ENCODE data around the gene NAA25. TPM values are rescaled to one million over a fixed set of nuclear protein-coding genes. Genes with fewer than 3 reads are reported as not detected.

The NAA25 gene
- 50.1 and 51.7 TPM in 2 replicates for total RNA-seq

DNA sequence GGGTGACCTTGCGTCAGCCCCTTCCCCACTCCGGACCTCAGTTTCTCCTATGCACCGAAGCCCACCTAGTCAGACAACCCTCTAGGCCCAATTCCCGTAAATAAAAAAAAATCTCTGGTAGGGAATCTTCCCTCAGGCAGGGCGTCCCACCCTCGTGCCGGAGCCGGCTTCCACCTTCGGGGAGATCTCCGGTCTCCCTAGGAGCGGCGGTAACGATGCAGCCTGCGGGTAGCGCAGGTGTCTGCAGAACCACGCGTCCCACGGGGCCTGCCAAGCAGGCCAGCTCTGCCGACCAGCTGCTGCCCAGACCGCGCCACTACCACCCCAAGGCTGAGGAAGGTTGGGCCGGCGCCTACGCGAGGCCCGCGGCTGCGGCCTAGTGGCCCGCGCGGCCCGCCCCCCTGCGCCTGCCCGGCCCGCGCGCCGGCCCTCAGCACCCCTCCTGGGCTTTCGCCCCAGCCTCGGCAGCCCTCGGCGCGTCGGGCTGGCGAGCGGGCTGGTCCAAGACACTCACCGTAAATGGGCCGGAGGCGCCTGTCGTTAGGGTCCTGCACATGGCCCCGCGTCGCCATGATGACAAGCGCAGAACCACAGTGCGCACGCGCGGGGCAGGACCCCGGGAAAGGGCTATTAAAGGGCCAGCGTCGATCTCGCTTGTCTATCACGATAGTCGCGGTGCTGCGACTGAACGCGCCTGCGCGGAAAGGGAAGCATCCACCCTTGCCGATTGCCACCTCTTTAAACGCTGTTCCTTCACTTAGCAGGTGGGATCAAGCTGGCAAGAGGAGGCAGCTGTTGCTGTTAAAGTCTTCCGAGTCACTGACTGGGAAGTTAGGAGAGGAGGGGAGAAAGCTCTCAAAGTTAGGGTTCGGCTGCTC lies at the start of gene NAA25:
Gene NAA25, minus strand, starts transcription at position 582 of the 878 bp plus-strand sequence. Its CDS starts 10 bp downstream, at position 572.

DNA sequence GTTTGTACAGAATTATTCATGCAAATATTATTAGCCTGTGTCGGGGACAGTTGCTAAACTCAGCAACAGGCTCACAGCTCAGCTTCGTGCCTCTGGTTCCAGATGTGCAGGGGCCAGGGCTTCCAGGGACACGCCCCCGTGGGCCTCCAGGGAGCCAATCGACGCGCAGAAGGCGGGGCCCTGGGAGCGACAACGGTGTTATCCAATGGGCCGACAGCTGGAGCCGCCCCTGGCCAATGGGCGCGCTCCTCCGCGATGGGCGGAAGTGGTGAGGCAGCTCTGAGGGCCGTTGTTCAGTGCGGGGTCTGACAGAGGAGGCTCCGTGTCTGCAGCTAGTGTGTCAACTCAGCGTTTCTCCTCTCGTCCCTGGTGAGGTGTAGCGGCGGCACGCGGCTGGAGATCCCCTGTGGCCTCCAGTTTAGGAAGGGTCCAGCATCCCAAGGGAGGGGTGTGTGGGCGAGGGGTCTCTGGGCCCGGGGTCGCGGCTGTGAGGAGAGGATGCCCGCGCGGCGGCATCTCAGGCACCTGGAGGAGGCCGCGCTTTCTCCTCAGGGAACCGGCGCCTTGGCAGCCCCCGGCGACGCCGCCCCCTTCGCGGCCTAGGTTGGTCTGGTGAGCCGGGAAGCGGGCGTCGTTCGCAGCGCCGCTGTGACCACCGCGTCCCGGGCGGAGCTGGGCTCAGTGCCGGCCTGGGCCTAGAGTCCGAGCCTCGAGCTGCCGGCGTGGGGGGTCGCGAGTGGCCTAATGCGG lies 16.8 kb upstream of the NAA25 start, which contains the start of gene TRAFD1:
Gene TRAFD1, plus strand, starts transcription at position 311 of the 750 bp plus-strand sequence. CDS start 4,963 bp downstream, outside the sequence.

GRCh38 chr12:112012775-112013600 lies 95.6 kb downstream of the NAA25 start, which contains the start of the genes ERP29 and TMEM116:
Gene ERP29 (plus strand): TSS chr12:112013426. CDS start chr12:112013466, 40 bp downstream.
Gene TMEM116 (minus strand): TSS chr12:112013165. CDS start chr12:112005270, 7,895 bp downstream.

Small RNA genes lying within 50 kb of the gene (small RNA-seq; reads per million reads assigned to genes)
- gene AC004024.1, result 0.70 reads per million, percentile 4 among the genes with 10 or more reads in this experiment
- gene MIR3657, result not detected
- not detected for gene RF00019

Other genes with a start within 250 kb of the NAA25 start
- gene TMEM116, start 95.6 kb downstream of the NAA25 start, total RNA-seq, result 2.5 and 3.2 TPM in 2 replicates
- 34.2 and 41.2 TPM in 2 replicates for gene ERP29, start 95.4 kb downstream of the NAA25 start, total RNA-seq
- gene TRAFD1, start 16.8 kb upstream of the NAA25 start, total RNA-seq, result 24.2 and 29.4 TPM in 2 replicates

Measured in thoracic aorta endothelial cell (primary cell).